Limb (tissue), 2 donors: ENCODE data around the gene MACO1.
"Not testable (repeated sequence)": the region's sequence is repeated elsewhere in the genome, so short reads cannot be mapped to it uniquely, and the experiment has no call there.

Experiments used
- DNase-seq, 2 donors: peaks; one replicate each; pipeline ENCODE4 v3.0.0-alpha.2; 2016; ENCODE audit errors: extremely low spot score in 2 of 2

MACO1 gene

GRCh38 chr1:25425098-25426085, 5.3 kb upstream of the MACO1 start:
- DNase-seq = no peak

GRCh38 chr1:25427696-25428095, 3.0 kb upstream of the MACO1 start:
- no peak for DNase-seq

- no peak for DNase-seq
These were observed 2.1 kb upstream of the MACO1 start for GRCh38 chr1:25428475-25429166.

GRCh38 chr1:25430967-25431881, 527 bp downstream of the MACO1 start:
- peak in 1 of 2 donors; percentile 64 for DNase-seq

- no peak for DNase-seq
These were observed 1.4 kb downstream of the MACO1 start for GRCh38 chr1:25431955-25432719.

GRCh38 chr1:25432749-25433388, 2.2 kb downstream of the MACO1 start:
- DNase-seq = no peak

- no peak for DNase-seq
These were observed 2.9 kb downstream of the MACO1 start for GRCh38 chr1:25433389-25434186.

GRCh38 chr1:25435397-25436108, 4.9 kb downstream of the MACO1 start:
- DNase-seq = no peak

- DNase-seq = no peak
These were observed 7.0 kb downstream of the MACO1 start for GRCh38 chr1:25437672-25438071.

- no peak for DNase-seq
These were observed 8.6 kb downstream of the MACO1 start for GRCh38 chr1:25439287-25439686.

- DNase-seq = no peak
These were observed 11.5 kb downstream of the MACO1 start for GRCh38 chr1:25442178-25442577.

GRCh38 chr1:25443030-25443699, 12.5 kb downstream of the MACO1 start:
- no peak for DNase-seq

- not testable (repeated sequence) for DNase-seq
These were observed 13.9 kb downstream of the MACO1 start for GRCh38 chr1:25444604-25445003.

GRCh38 chr1:25445993-25446538, 15.4 kb downstream of the MACO1 start:
- no peak for DNase-seq

GRCh38 chr1:25447547-25447946, 16.9 kb downstream of the MACO1 start:
- DNase-seq = no peak

GRCh38 chr1:25450891-25451290, 20.2 kb downstream of the MACO1 start:
- no peak for DNase-seq

GRCh38 chr1:25451908-25452307, 21.2 kb downstream of the MACO1 start:
- DNase-seq = no peak

- DNase-seq = no peak
These were observed 25.8 kb downstream of the MACO1 start for GRCh38 chr1:25456502-25456901.
